DOHH2 (cell line): Measurements from ENCODE around the gene RALGAPA2.

Experiments used
- EZH2phosphoT487 ChIP-seq: fragments of 200-600 bp; sonication (generic); IDR thresholded peaks from 2 replicates; pipeline ENCODE4 v1.6.1; 2017; ENCODE audit warnings: borderline replicate concordance, mild to moderate bottlenecking, antibody characterized with exemption, low read length, moderate library complexity, mixed read lengths
- TF ChIP-seq, protein P1 (sequence below): fragments of 200-600 bp; sonication (generic); IDR thresholded peaks from one replicate; pipeline ENCODE4 v1.5.1; 2014; ENCODE audit warnings: antibody characterized with exemption, mild to moderate bottlenecking, low read depth, low read length; ENCODE audit not compliant: poor library complexity, severe bottlenecking

DNA sequence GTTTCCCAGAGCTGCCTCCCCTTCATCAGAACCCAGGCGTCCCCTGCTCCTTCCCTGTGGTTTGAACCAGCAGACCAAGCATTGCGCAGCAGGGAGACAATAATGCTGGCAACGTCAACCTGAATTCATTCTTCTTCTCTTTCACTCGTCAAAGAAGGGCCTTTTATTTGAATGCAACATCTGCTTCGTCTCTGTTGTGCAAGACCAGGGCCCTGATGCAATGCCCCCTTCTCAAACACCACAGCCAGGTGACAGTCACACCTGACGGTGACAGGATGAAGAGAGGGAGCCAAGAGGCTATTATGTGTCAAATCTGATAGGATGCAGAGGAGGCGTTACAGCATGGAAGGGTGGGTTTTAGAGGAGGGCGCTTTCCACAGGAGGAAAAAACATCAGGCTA lies 336.6 kb downstream of the RALGAPA2 start:
- TF ChIP-seq, protein P1, sequence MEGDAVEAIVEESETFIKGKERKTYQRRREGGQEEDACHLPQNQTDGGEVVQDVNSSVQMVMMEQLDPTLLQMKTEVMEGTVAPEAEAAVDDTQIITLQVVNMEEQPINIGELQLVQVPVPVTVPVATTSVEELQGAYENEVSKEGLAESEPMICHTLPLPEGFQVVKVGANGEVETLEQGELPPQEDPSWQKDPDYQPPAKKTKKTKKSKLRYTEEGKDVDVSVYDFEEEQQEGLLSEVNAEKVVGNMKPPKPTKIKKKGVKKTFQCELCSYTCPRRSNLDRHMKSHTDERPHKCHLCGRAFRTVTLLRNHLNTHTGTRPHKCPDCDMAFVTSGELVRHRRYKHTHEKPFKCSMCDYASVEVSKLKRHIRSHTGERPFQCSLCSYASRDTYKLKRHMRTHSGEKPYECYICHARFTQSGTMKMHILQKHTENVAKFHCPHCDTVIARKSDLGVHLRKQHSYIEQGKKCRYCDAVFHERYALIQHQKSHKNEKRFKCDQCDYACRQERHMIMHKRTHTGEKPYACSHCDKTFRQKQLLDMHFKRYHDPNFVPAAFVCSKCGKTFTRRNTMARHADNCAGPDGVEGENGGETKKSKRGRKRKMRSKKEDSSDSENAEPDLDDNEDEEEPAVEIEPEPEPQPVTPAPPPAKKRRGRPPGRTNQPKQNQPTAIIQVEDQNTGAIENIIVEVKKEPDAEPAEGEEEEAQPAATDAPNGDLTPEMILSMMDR, result no peak
- TF ChIP-seq EZH2phosphoT487, result no peak
